Activated naive CD8-positive, alpha-beta T cell (primary cell): ENCODE data around the gene PNPO.
A peak's percentile ranks its signal among the peaks of the same experiment; 100 is the strongest.
"Not testable (repeated sequence)": the region's sequence is repeated elsewhere in the genome, so short reads cannot be mapped to it uniquely, and the experiment has no call there.

Experiments
- H3K27ac Mint-ChIP-seq: one replicate; pipeline ENCODE4 v1.8.0; 2021; ENCODE audit warnings: mixed read lengths
- H3K27me3 Mint-ChIP-seq: one replicate; pipeline ENCODE4 v1.8.0; 2021; ENCODE audit warnings: mixed read lengths
- H3K36me3 Mint-ChIP-seq: one replicate; pipeline ENCODE4 v1.8.0; 2021; ENCODE audit warnings: mixed read lengths
- H3K4me1 Mint-ChIP-seq: one replicate; pipeline ENCODE4 v1.8.0; 2021; ENCODE audit warnings: low read depth, mixed read lengths
- H3K4me3 Mint-ChIP-seq: one replicate; pipeline ENCODE4 v1.8.0; 2021; ENCODE audit warnings: mild to moderate bottlenecking, mixed read lengths
- H3K9me3 Mint-ChIP-seq: one replicate; pipeline ENCODE4 v1.8.0; 2021; ENCODE audit warnings: low read depth, mixed read lengths

PNPO gene

GRCh38 chr17:47907932-47908562 lies 33.3 kb upstream of the PNPO start:
- no peak overlapping the region for H3K27ac Mint-ChIP-seq
- H3K9me3 Mint-ChIP-seq: no peaks in the 10 kb centered on the region
- H3K4me3 Mint-ChIP-seq: no peak overlapping the region
- no peaks in the 10 kb centered on the region for H3K27me3 Mint-ChIP-seq
- peaks cover 10% of the 10 kb centered on the region for H3K36me3 Mint-ChIP-seq
- H3K4me1 Mint-ChIP-seq: peaks cover 37% of the 10 kb centered on the region

GRCh38 chr17:47913050-47913449 lies 28.3 kb upstream of the PNPO start:
- no peaks in the 10 kb centered on the region for H3K9me3 Mint-ChIP-seq
- H3K4me3 Mint-ChIP-seq: no peak overlapping the region
- peaks cover 8% of the 10 kb centered on the region for H3K36me3 Mint-ChIP-seq
- H3K4me1 Mint-ChIP-seq: peaks cover 15% of the 10 kb centered on the region
- no peak overlapping the region for H3K27ac Mint-ChIP-seq
- no peaks in the 10 kb centered on the region for H3K27me3 Mint-ChIP-seq

DNA sequence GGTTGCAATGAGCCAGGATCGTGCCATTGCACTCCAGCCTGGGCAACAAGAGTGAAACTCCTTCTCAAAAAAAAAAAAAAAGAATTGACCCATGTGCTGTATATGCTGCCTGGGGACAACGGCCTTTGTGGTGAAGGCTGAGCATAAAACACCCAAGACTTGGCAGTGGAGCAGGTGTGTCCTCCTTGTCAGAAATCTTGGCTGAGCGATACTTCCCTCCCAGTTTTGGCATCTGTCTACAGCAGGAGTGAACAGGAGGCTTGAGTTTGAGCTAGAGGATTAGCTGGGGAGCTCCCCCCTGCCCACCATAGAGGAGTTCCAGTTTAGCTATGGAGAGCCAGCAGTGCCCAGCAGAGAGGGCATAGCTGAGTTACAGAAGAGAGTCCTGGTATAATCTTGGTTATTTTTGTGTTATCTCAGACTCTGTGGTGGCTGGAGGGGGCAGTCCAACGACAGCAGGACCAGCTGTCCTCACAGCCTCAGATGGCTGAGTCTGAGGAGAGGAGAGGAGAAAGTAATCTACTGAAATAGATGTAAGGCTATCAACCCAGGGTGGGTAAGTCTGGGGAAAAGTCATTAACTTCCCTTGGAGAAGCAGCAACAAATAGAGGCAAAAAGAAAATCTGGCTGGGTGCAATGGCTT lies 26.9 kb upstream of the PNPO start:
- Mint-ChIP-seq H3K27me3 (no peaks in the 10 kb centered on the region), H3K4me3 (no peak overlapping the region), H3K4me1 (peaks cover 14% of the 10 kb centered on the region), H3K9me3 (no peaks in the 10 kb centered on the region), H3K27ac (no peak overlapping the region), H3K36me3 (peaks cover 4% of the 10 kb centered on the region)

- Mint-ChIP-seq H3K27ac (no peak overlapping the region), H3K27me3 (no peaks in the 10 kb centered on the region), H3K4me3 (no peak overlapping the region), H3K9me3 (no peaks in the 10 kb centered on the region), H3K36me3 (peaks cover 4% of the 10 kb centered on the region), H3K4me1 (peaks cover 11% of the 10 kb centered on the region)
Measured at GRCh38 chr17:47915776-47916398, 25.5 kb upstream of the PNPO start.

- peak overlapping the region; percentile 58 for H3K27ac Mint-ChIP-seq
- no peaks in the 10 kb centered on the region for H3K27me3 Mint-ChIP-seq
- H3K9me3 Mint-ChIP-seq: no peaks in the 10 kb centered on the region
- no peak overlapping the region for H3K4me3 Mint-ChIP-seq
- peaks cover 4% of the 10 kb centered on the region for H3K36me3 Mint-ChIP-seq
- peaks cover 11% of the 10 kb centered on the region for H3K4me1 Mint-ChIP-seq
Measured at GRCh38 chr17:47916489-47917208, 24.7 kb upstream of the PNPO start.

DNA sequence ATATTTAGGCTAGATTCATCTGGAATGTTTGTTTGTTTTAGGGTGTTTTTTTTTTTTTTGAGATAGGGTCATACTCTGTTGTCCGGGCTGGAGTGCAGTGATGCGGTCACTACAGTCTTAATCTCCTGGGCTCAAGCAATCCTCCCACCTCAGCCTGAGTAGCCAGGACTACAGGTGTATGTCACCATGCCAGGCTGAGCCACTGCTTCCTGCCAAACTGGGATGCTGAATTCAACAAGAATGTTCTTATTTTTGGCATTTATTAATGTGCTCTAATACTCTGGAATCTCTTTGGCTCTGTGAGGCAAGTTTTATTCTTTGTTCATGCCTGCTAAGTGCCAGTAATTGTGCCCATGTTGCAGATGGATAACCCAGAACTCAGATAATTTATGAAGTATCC lies 23.8 kb upstream of the PNPO start:
- H3K4me1 Mint-ChIP-seq: peaks cover 7% of the 10 kb centered on the region
- H3K27me3 Mint-ChIP-seq: no peaks in the 10 kb centered on the region
- no peaks in the 10 kb centered on the region for H3K9me3 Mint-ChIP-seq
- no peak overlapping the region for H3K4me3 Mint-ChIP-seq
- H3K27ac Mint-ChIP-seq: no peak overlapping the region
- H3K36me3 Mint-ChIP-seq: peaks cover 2% of the 10 kb centered on the region

- peaks cover 2% of the 10 kb centered on the region for H3K36me3 Mint-ChIP-seq
- H3K27me3 Mint-ChIP-seq: no peaks in the 10 kb centered on the region
- H3K9me3 Mint-ChIP-seq: no peaks in the 10 kb centered on the region
- H3K27ac Mint-ChIP-seq: no peak overlapping the region
- no peak overlapping the region for H3K4me3 Mint-ChIP-seq
- peaks cover 7% of the 10 kb centered on the region for H3K4me1 Mint-ChIP-seq
Measured at GRCh38 chr17:47918006-47918405, 23.4 kb upstream of the PNPO start.

GRCh38 chr17:47918991-47919390 lies 22.4 kb upstream of the PNPO start:
- H3K9me3 Mint-ChIP-seq: no peaks in the 10 kb centered on the region
- no peaks in the 10 kb centered on the region for H3K27me3 Mint-ChIP-seq
- peaks cover 2% of the 10 kb centered on the region for H3K36me3 Mint-ChIP-seq
- no peak overlapping the region for H3K27ac Mint-ChIP-seq
- H3K4me1 Mint-ChIP-seq: peaks cover 7% of the 10 kb centered on the region
- no peak overlapping the region for H3K4me3 Mint-ChIP-seq

DNA sequence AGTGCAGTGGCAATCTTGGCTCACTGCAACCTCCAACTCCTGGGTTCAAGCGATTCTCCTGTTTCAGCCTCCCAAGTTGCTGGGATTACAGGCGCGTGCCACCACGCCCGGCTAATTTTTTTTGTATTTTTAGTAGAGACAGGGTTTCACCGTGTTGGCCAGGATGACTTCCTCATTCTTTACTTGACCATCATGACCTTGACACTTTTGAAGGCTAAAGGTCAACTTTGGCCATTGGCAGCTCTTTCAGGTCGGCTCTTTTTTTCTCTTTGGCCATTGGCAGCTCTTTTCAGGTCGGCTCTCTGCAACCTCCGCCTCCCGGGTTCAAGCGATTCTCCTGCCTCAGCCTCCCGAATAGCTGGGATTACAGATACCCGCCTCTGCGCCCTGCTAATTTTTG lies 21.5 kb upstream of the PNPO start:
- H3K27me3 Mint-ChIP-seq, H3K4me3 Mint-ChIP-seq, H3K36me3 Mint-ChIP-seq, H3K4me1 Mint-ChIP-seq, H3K9me3 Mint-ChIP-seq, H3K27ac Mint-ChIP-seq: not testable (repeated sequence)

- H3K9me3 Mint-ChIP-seq: no peaks in the 10 kb centered on the region
- peaks cover 7% of the 10 kb centered on the region for H3K36me3 Mint-ChIP-seq
Measured at GRCh38 chr17:47924785-47925677, 16.3 kb upstream of the PNPO start.

DNA sequence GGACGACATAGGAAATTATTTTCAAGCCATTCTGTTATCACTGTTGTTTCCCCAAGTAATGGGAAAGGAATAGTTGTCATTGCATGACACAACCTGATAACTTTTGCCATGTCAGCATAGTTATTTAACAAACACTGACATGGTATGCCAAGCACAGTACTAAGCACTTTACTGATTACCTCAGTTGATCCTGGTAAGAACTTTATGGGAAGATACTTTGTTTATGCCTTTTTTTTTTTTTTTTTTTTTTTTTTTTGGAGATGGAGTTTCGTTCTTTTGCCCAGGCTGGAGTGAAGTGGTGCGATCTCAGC lies 15.7 kb upstream of the PNPO start:
- no peak overlapping the region for H3K4me3 Mint-ChIP-seq
- peaks cover 7% of the 10 kb centered on the region for H3K36me3 Mint-ChIP-seq
- no peaks in the 10 kb centered on the region for H3K9me3 Mint-ChIP-seq
- H3K27ac Mint-ChIP-seq: no peak overlapping the region
- no peaks in the 10 kb centered on the region for H3K27me3 Mint-ChIP-seq
- no peaks in the 10 kb centered on the region for H3K4me1 Mint-ChIP-seq

More at GRCh38 chr17:47924785-47925677, 16.3 kb upstream of the PNPO start:
- Mint-ChIP-seq H3K4me1 (no peaks in the 10 kb centered on the region), H3K4me3 (no peak overlapping the region), H3K27me3 (no peaks in the 10 kb centered on the region), H3K27ac (no peak overlapping the region)

GRCh38 chr17:47927821-47928400 lies 13.5 kb upstream of the PNPO start:
- peaks cover 7% of the 10 kb centered on the region for H3K36me3 Mint-ChIP-seq

DNA sequence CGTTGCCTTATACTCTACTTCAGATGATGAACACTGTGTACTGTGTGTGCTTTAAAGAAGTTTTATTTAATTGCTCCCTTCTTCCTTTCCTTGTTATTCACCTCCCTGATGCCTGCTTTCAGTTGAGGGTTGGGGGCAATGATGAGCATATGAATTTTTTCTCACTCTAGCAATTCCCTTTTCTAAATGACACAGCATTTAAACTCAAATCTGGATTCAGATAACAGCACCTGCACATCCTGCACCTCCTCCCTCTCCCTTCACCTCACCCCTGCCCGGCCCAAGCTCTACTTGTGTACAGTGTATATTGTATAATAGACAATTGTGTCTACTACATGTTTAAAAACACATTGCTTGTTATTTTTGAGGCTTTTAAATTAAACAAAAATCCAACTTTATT lies 13.0 kb upstream of the PNPO start:
- H3K27me3 Mint-ChIP-seq: no peaks in the 10 kb centered on the region
- H3K4me1 Mint-ChIP-seq: no peaks in the 10 kb centered on the region
- no peak overlapping the region for H3K4me3 Mint-ChIP-seq
- H3K36me3 Mint-ChIP-seq: peaks cover 7% of the 10 kb centered on the region
- H3K9me3 Mint-ChIP-seq: no peaks in the 10 kb centered on the region
- no peak overlapping the region for H3K27ac Mint-ChIP-seq

More at GRCh38 chr17:47927821-47928400, 13.5 kb upstream of the PNPO start:
- no peaks in the 10 kb centered on the region for H3K4me1 Mint-ChIP-seq
- H3K4me3 Mint-ChIP-seq: no peak overlapping the region
- H3K27ac Mint-ChIP-seq: no peak overlapping the region
- H3K9me3 Mint-ChIP-seq: no peaks in the 10 kb centered on the region
- no peaks in the 10 kb centered on the region for H3K27me3 Mint-ChIP-seq

DNA sequence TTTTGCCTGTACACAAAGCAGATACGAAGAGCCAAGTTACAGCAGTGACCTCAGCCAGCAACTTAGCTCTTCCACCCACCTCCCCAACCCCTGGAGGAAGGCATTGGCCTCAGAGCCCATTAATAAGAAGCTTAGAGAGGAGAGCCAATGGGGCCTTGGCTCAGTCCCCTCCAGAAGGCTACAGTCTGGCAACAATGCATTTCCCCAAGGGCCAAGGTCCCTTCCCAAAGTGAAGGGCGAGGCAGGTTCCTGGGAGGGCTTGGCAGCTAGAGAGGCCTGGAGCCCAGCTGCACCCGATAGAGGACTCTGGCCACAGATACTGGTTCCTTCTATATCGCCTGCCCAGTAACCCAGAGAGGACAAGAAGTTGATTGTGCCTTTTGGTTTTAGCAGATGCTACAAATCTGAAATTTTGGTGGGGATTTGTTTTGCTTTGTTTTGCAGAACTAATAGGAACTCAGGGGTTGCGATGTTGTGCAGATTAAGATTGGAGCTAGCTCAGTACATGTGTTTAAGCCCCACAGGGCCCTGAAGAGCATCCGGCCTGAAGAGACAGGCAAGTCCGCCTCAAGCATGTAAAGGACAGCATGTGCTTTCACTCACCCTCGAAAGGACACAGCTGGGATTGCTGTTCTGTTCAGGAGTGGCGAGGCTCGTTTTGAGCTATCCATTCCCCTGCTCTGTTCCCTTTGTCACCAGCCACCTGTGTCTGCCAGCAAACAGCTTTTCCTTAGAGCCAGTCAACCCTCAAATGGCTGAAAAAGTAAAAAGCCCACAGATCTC lies 12.0 kb upstream of the PNPO start:
- H3K4me3 Mint-ChIP-seq: no peak overlapping the region
- H3K27ac Mint-ChIP-seq: no peak overlapping the region
- H3K36me3 Mint-ChIP-seq: peaks cover 7% of the 10 kb centered on the region
- no peaks in the 10 kb centered on the region for H3K4me1 Mint-ChIP-seq
- H3K27me3 Mint-ChIP-seq: no peaks in the 10 kb centered on the region
- no peaks in the 10 kb centered on the region for H3K9me3 Mint-ChIP-seq
